HT-29 (cell line): ENCODE results near the gene IVD. TPM values are rescaled to one million over a fixed set of nuclear protein-coding genes. Genes with fewer than 3 reads are reported as not detected.

Experiments used
- DNase-seq: peaks from one replicate; pipeline ENCODE4 v3.0.0-alpha.2; 2015; ENCODE audit warnings: low spot score
- total RNA-seq: library from RNA; depleted of rRNA; stranded (reverse); fragments of >200 nt; shearing (Covaris generic); gene quantifications from 2 replicates; pipeline ENCODE4 v1.2.3, GENCODE V29; 2014; rRNA removed

IVD gene
- total RNA-seq = 38.8 and 44.6 TPM in 2 replicates

GRCh38 chr15:40405501-40406381 lies at the start of gene IVD:
IVD (plus strand) TSS chr15:40405795; CDS start chr15:40405828, 33 bp downstream.
- peak; percentile 98 for DNase-seq

GRCh38 chr15:40355976-40356585 lies 49.5 kb upstream of the IVD start:
- DNase-seq = no peak

- DNase-seq = no peak
Observed at GRCh38 chr15:40357246-40357645, 48.3 kb upstream of the IVD start.

- DNase-seq = peak; percentile 92
Observed at GRCh38 chr15:40357723-40358470, 47.7 kb upstream of the IVD start, which contains the start of gene DISP2. DISP2 (plus strand) TSS chr15:40358219; CDS start chr15:40358322, 103 bp downstream.

GRCh38 chr15:40358471-40359353 lies 46.9 kb upstream of the IVD start:
- no peak for DNase-seq

- DNase-seq = no peak
Observed at GRCh38 chr15:40360015-40360414, 45.6 kb upstream of the IVD start.

GRCh38 chr15:40361640-40362039 lies 44.0 kb upstream of the IVD start:
- no peak for DNase-seq

- DNase-seq = no peak
Observed at GRCh38 chr15:40363611-40364010, 42.0 kb upstream of the IVD start.

GRCh38 chr15:40364251-40364650 lies 41.3 kb upstream of the IVD start:
- DNase-seq = no peak

- no peak for DNase-seq
Observed at GRCh38 chr15:40365016-40365415, 40.6 kb upstream of the IVD start.

GRCh38 chr15:40365624-40366456 lies 39.8 kb upstream of the IVD start:
- DNase-seq = no peak

GRCh38 chr15:40366457-40367370 lies 38.9 kb upstream of the IVD start:
- DNase-seq = no peak

- DNase-seq = no peak
Observed at GRCh38 chr15:40367371-40367685, 38.3 kb upstream of the IVD start.

GRCh38 chr15:40367686-40368611 lies 37.6 kb upstream of the IVD start:
- peak; percentile 98 for DNase-seq

GRCh38 chr15:40368719-40369473 lies 36.7 kb upstream of the IVD start:
- no peak for DNase-seq

- DNase-seq = no peak
Observed at GRCh38 chr15:40369474-40369869, 36.1 kb upstream of the IVD start.

- no peak for DNase-seq
Observed at GRCh38 chr15:40369971-40370370, 35.6 kb upstream of the IVD start.
